HEK293 (cell line): ENCODE data around the gene HSD17B13.
"Not testable (repeated sequence)": the region's sequence is repeated elsewhere in the genome, so short reads cannot be mapped to it uniquely, and the experiment has no call there.

ENCODE experiments used
- CTCF ChIP-seq: fragments of 450-650 bp; formaldehyde crosslinking; IDR thresholded peaks from 2 replicates; pipeline ENCODE4 v1.5.1; 2016; ENCODE audit warnings: missing biosample characterization, missing genetic modification characterization
- HOXA7 ChIP-seq: sonication (generic); formaldehyde crosslinking; IDR thresholded peaks from 2 replicates; pipeline ENCODE4 v1.8.1; 2022; ENCODE audit warnings: missing genetic modification reagents, borderline replicate concordance
- MEIS1 ChIP-seq: sonication (generic); formaldehyde crosslinking; IDR thresholded peaks from 2 replicates; pipeline ENCODE4 v1.8.1; 2022; ENCODE audit warnings: missing genetic modification reagents, mild to moderate bottlenecking, borderline replicate concordance
- RBAK ChIP-seq: fragments of 450-650 bp; formaldehyde crosslinking; IDR thresholded peaks from 2 replicates; pipeline ENCODE4 v1.5.1; 2016; ENCODE audit warnings: missing biosample characterization, missing genetic modification characterization
- TCF7L2 ChIP-seq: IDR thresholded peaks from 2 replicates; pipeline ENCODE4 v1.6.1; 2011; ENCODE audit warnings: low read depth, mild to moderate bottlenecking, inconsistent platforms, low read length, moderate library complexity, borderline replicate concordance
- YY1 ChIP-seq: fragments of 450-650 bp; formaldehyde crosslinking; IDR thresholded peaks from 2 replicates; pipeline ENCODE4 v1.5.1; 2018; ENCODE audit warnings: missing biosample characterization, missing genetic modification characterization
- ZBTB17 ChIP-seq: fragments of 450-650 bp; formaldehyde crosslinking; IDR thresholded peaks from 2 replicates; pipeline ENCODE4 v1.5.1; 2016; ENCODE audit warnings: missing biosample characterization, missing genetic modification characterization
- ZBTB8A ChIP-seq: fragments of 450-650 bp; formaldehyde crosslinking; IDR thresholded peaks from 2 replicates; pipeline ENCODE4 v1.5.1; 2016; ENCODE audit warnings: missing biosample characterization, missing genetic modification characterization
- ZNF24 ChIP-seq: fragments of 450-650 bp; formaldehyde crosslinking; IDR thresholded peaks from 2 replicates; pipeline ENCODE4 v1.5.1; 2016; ENCODE audit warnings: missing biosample characterization, missing genetic modification characterization
- ZNF610 ChIP-seq: fragments of 450-650 bp; formaldehyde crosslinking; IDR thresholded peaks from 2 replicates; pipeline ENCODE4 v1.5.1; 2016; ENCODE audit warnings: missing biosample characterization, missing genetic modification characterization, borderline replicate concordance

DNA sequence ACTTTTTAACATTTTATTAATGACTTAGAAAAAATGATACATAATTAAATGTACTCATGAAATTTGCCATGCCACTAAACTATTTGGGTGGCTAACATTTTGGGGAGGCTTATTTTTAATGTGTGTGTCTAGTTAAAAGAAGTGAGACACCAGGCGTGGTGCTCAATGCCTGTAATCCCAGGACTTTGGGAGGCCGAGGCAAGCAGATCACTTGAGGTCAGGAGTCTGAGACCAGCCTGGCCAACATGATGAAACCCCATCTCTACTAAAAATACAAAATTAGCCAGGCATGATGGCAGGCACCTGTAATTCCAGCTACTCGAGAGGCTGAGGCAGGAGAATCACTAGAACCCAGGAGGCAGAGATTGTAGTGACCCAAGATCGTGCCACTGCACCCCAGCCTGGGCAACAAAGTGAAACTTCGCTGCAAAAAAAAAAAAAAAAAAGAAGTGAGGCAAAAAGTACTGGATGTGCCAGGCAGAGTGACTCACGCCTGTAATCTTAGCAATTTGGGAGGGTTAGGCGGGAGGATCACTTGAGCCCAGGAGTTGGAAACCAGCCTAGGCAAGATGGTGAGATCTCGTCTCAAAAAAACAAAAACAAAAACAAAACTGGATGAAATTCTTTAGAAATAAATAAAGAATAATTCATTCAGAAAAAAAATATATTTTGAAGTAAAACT is 19.4 kb upstream of the HSD17B13 start:
- not testable (repeated sequence) for TF ChIP-seq ZBTB17; CTCF (tag by site-specific recombination); HOXA7; ZNF24; YY1 (tag by site-specific recombination); MEIS1 (CRISPR knock-in tag); ZNF610 (tag by site-specific recombination); TCF7L2; ZBTB8A (tag by site-specific recombination); RBAK (tag by site-specific recombination)
